Measurements from ENCODE around the gene RPS14. TPM values are rescaled to one million over a fixed set of nuclear protein-coding genes. Genes with fewer than 3 reads are reported as not detected.
A peak's percentile ranks its signal among the peaks of the same experiment; 100 is the strongest.

The RPS14 gene
- polyA plus RNA-seq, 1 of the 3 experiments (the other 2 are of a cell fraction) = 10,227 TPM

- no peak overlapping the region for H3K4me3 ChIP-seq (ENCODE audit: low read depth in 2 of 2, low read length in 1 of 2)
- CTCF ChIA-PET = interaction anchor here (1.2 to 1.4 kb wide), 3 partner anchors 16 to 48 kb away, joined by 3 to 4 read pairs (median 4); no protein-coding TSS in a partner anchor
- H2AFZ ChIP-seq (ENCODE audit: low read depth) = no peak overlapping the region
- POLR2A ChIA-PET = interaction anchor here (1.5 kb wide), 1 partner anchor 9 kb away, joined by 6 read pairs; no protein-coding TSS in a partner anchor
- TF ChIP-seq TAF1 (IDR thresholded peaks at IDR 0.05; ENCODE audit: borderline replicate concordance, low read depth, low read length) = no peak
- no peak for TF ChIP-seq RAD21 (IDR thresholded peaks at IDR 0.05; ENCODE audit: low read length)
- TF ChIP-seq, protein P1, sequence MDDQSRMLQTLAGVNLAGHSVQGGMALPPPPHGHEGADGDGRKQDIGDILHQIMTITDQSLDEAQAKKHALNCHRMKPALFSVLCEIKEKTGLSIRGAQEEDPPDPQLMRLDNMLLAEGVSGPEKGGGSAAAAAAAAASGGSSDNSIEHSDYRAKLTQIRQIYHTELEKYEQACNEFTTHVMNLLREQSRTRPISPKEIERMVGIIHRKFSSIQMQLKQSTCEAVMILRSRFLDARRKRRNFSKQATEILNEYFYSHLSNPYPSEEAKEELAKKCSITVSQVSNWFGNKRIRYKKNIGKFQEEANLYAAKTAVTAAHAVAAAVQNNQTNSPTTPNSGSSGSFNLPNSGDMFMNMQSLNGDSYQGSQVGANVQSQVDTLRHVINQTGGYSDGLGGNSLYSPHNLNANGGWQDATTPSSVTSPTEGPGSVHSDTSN (IDR thresholded peaks at IDR 0.05) = no peak
- TF ChIP-seq GATA2 (CRISPR knock-in tag; IDR thresholded peaks at IDR 0.05) = no peak
- no peak for TF ChIP-seq MEF2A (IDR thresholded peaks at IDR 0.05; ENCODE audit: borderline replicate concordance, low read depth)
- no peak for TF ChIP-seq TEAD4 (IDR thresholded peaks at IDR 0.05; ENCODE audit: borderline replicate concordance, insufficient read depth)
- TF ChIP-seq FOXM1 (IDR thresholded peaks at IDR 0.05; ENCODE audit: low read depth) = no peak
- TF ChIP-seq FOXJ3 (CRISPR knock-in tag; IDR thresholded peaks at IDR 0.05) = no peak
- peaks cover 7% of the 10 kb centered on the region for H3F3A ChIP-seq (replicated peaks; ENCODE audit: insufficient read depth)
- WGBS (ENCODE audit: low lambda C conversion rate) = 96% methylated on average over 10 of the region's 11 CpGs
- H3K79me2 ChIP-seq (ENCODE audit: insufficient read depth) = no peaks in the 10 kb centered on the region
- H3K4me2 ChIP-seq = no peak overlapping the region
- H3K36me3 ChIP-seq (replicated peaks in 1 of 2; ENCODE audit: control insufficient read depth in 1 of 2, insufficient read depth in 2 of 2, low read length in 1 of 2) = peaks cover 7 to 50% of the 10 kb centered on the region in 2 experiments
- H3K9me3 ChIP-seq = no peaks in the 10 kb centered on the region
- H3K4me1 ChIP-seq (ENCODE audit: control insufficient read depth in 1 of 2, insufficient read depth in 2 of 2, low read depth in 1 of 2, low read length in 1 of 2) = peaks cover 0 to 4% of the 10 kb centered on the region in 2 experiments; a peak in 1 of 4 replicates
- 0 out of 4 replicates have a peak overlapping the region, but pooled peaks of 1 of the 2 experiments have one; percentile 22 for H3K27ac ChIP-seq (ENCODE audit: low read depth in 2 of 2, low read length in 1 of 2)
- H3K9ac ChIP-seq = no peak overlapping the region
- DNase-seq = no peak
- no peaks in the 10 kb centered on the region for H3K27me3 ChIP-seq (ENCODE audit: insufficient read depth)
- H4K20me1 ChIP-seq (ENCODE audit: insufficient read depth) = no peaks in the 10 kb centered on the region
- H3K9me2 ChIP-seq = no peaks in the 10 kb centered on the region
Observed at GRCh38 chr5:150401376-150402228, 47.9 kb downstream of the RPS14 start.

GRCh38 chr5:150401076-150401375, 48.5 kb downstream of the RPS14 start:
- H3K4me2 ChIP-seq = no peak overlapping the region
- H3K9me2 ChIP-seq = no peaks in the 10 kb centered on the region
- peak overlapping the region in 1 of 2 experiments; percentile 43; a peak in 1 of 4 replicates for H3K27ac ChIP-seq (ENCODE audit: low read depth in 2 of 2, low read length in 1 of 2)
- 81% methylated on average over 3 of the region's 3 CpGs for WGBS (ENCODE audit: low lambda C conversion rate)
- no peaks in the 10 kb centered on the region for H4K20me1 ChIP-seq (ENCODE audit: insufficient read depth)
- no peak overlapping the region for H3K4me3 ChIP-seq (ENCODE audit: low read depth in 2 of 2, low read length in 1 of 2)
- DNase-seq = peak; percentile 54
- no peaks in the 10 kb centered on the region for H3K9me3 ChIP-seq
- H2AFZ ChIP-seq (ENCODE audit: low read depth) = no peak overlapping the region
- peaks cover 0 to 4% of the 10 kb centered on the region in 2 experiments; a peak in 1 of 4 replicates for H3K4me1 ChIP-seq (ENCODE audit: control insufficient read depth in 1 of 2, insufficient read depth in 2 of 2, low read depth in 1 of 2, low read length in 1 of 2)
- H3K27me3 ChIP-seq (ENCODE audit: insufficient read depth) = no peaks in the 10 kb centered on the region
- H3K79me2 ChIP-seq (ENCODE audit: insufficient read depth) = no peaks in the 10 kb centered on the region
- ChIA-PET POLR2A (no interaction called here), CTCF (interaction anchor here (1.2 to 1.4 kb wide), 4 partner anchors 10 to 48 kb away, joined by 3 to 4 read pairs (median 4); no protein-coding TSS in a partner anchor)
- H3K36me3 ChIP-seq (replicated peaks in 1 of 2; ENCODE audit: control insufficient read depth in 1 of 2, insufficient read depth in 2 of 2, low read length in 1 of 2) = peaks cover 7 to 56% of the 10 kb centered on the region in 2 experiments
- H3K9ac ChIP-seq = no peak overlapping the region
- H3F3A ChIP-seq (replicated peaks; ENCODE audit: insufficient read depth) = peaks cover 7% of the 10 kb centered on the region
- TF ChIP-seq, protein P2, sequence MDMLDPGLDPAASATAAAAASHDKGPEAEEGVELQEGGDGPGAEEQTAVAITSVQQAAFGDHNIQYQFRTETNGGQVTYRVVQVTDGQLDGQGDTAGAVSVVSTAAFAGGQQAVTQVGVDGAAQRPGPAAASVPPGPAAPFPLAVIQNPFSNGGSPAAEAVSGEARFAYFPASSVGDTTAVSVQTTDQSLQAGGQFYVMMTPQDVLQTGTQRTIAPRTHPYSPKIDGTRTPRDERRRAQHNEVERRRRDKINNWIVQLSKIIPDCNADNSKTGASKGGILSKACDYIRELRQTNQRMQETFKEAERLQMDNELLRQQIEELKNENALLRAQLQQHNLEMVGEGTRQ (IDR thresholded peaks at IDR 0.05; ENCODE audit: borderline replicate concordance, low read depth, low read length) = no peak
- TF ChIP-seq, protein P3, sequence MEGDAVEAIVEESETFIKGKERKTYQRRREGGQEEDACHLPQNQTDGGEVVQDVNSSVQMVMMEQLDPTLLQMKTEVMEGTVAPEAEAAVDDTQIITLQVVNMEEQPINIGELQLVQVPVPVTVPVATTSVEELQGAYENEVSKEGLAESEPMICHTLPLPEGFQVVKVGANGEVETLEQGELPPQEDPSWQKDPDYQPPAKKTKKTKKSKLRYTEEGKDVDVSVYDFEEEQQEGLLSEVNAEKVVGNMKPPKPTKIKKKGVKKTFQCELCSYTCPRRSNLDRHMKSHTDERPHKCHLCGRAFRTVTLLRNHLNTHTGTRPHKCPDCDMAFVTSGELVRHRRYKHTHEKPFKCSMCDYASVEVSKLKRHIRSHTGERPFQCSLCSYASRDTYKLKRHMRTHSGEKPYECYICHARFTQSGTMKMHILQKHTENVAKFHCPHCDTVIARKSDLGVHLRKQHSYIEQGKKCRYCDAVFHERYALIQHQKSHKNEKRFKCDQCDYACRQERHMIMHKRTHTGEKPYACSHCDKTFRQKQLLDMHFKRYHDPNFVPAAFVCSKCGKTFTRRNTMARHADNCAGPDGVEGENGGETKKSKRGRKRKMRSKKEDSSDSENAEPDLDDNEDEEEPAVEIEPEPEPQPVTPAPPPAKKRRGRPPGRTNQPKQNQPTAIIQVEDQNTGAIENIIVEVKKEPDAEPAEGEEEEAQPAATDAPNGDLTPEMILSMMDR (IDR thresholded peaks at IDR 0.05) = no peak
- no peak for TF ChIP-seq SMC3 (IDR thresholded peaks at IDR 0.05; ENCODE audit: low read depth, low read length)
- no peak for TF ChIP-seq ELF1 (IDR thresholded peaks at IDR 0.05)
- no peak for TF ChIP-seq FOXJ3 (CRISPR knock-in tag; IDR thresholded peaks at IDR 0.05)
- no peak for TF ChIP-seq GATA2 (CRISPR knock-in tag; IDR thresholded peaks at IDR 0.05)
- TF ChIP-seq IRF3 (IDR thresholded peaks at IDR 0.05; ENCODE audit: low read depth, low read length) = no peak
- TF ChIP-seq FOSL2 (IDR thresholded peaks at IDR 0.05; ENCODE audit: borderline replicate concordance, low read depth) = no peak
- no peak for TF ChIP-seq MEF2A (IDR thresholded peaks at IDR 0.05; ENCODE audit: borderline replicate concordance, low read depth)
- no peak for TF ChIP-seq TCF12 (IDR thresholded peaks at IDR 0.05)
- TF ChIP-seq, protein P4, sequence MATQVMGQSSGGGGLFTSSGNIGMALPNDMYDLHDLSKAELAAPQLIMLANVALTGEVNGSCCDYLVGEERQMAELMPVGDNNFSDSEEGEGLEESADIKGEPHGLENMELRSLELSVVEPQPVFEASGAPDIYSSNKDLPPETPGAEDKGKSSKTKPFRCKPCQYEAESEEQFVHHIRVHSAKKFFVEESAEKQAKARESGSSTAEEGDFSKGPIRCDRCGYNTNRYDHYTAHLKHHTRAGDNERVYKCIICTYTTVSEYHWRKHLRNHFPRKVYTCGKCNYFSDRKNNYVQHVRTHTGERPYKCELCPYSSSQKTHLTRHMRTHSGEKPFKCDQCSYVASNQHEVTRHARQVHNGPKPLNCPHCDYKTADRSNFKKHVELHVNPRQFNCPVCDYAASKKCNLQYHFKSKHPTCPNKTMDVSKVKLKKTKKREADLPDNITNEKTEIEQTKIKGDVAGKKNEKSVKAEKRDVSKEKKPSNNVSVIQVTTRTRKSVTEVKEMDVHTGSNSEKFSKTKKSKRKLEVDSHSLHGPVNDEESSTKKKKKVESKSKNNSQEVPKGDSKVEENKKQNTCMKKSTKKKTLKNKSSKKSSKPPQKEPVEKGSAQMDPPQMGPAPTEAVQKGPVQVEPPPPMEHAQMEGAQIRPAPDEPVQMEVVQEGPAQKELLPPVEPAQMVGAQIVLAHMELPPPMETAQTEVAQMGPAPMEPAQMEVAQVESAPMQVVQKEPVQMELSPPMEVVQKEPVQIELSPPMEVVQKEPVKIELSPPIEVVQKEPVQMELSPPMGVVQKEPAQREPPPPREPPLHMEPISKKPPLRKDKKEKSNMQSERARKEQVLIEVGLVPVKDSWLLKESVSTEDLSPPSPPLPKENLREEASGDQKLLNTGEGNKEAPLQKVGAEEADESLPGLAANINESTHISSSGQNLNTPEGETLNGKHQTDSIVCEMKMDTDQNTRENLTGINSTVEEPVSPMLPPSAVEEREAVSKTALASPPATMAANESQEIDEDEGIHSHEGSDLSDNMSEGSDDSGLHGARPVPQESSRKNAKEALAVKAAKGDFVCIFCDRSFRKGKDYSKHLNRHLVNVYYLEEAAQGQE (IDR thresholded peaks at IDR 0.05; ENCODE audit: low read depth, low read length) = no peak

Data from SK-N-SH (cell line).